Peyer's patch (tissue), 4 donors: ENCODE measurements around the gene GOLGA7B. TPM values are rescaled to one million over a fixed set of nuclear protein-coding genes. Genes with fewer than 3 reads are reported as not detected.

Experiments
- DNase-seq, 3 donors: peaks; one replicate each; pipeline ENCODE4 v3.0.0-alpha.2; 2017 to 2019
- H3K27ac ChIP-seq, 4 donors: fragments of 200-600 bp; sonication (generic); one replicate each; pipeline ENCODE4 v1.5.1; 2016 to 2019
- H3K27me3 ChIP-seq, 2 donors: fragments of 200-600 bp; sonication (generic); one replicate each; pipeline ENCODE4 v1.5.1; 2019
- H3K36me3 ChIP-seq, 3 donors: fragments of 200-600 bp; sonication (generic); one replicate each; pipeline ENCODE4 v1.5.1; 2016 to 2019
- H3K4me1 ChIP-seq, 4 donors: fragments of 200-600 bp; sonication (generic); one replicate each; pipeline ENCODE4 v1.5.1; 2016 to 2019
- H3K4me3 ChIP-seq, 4 donors: fragments of 200-600 bp; sonication (generic); 1 replicate in 3 of 4; 2 replicates in 1 of 4; pipeline ENCODE4 v1.5.1; 2016 to 2019; ENCODE audit warnings: mild to moderate bottlenecking in 1 of 4
- H3K9me3 ChIP-seq, 4 donors: fragments of 200-600 bp; sonication (generic); one replicate each; pipeline ENCODE4 v1.5.1; 2016 to 2019; ENCODE audit warnings: mild to moderate bottlenecking in 1 of 4
- POLR2A ChIP-seq, 2 donors: fragments of 450-650 bp; IDR thresholded peaks; one replicate each; pipeline ENCODE4 v1.5.1; 2017; ENCODE audit warnings: antibody characterized with exemption in 2 of 2, mild to moderate bottlenecking in 2 of 2, moderate library complexity in 2 of 2
- total RNA-seq, 4 donors: library from RNA; depleted of rRNA; stranded (reverse); fragments of >200 nt; gene quantifications; one replicate each; pipeline ENCODE4 v1.1.0, GENCODE V29; 2016
- TF ChIP-seq, protein P1 (sequence below), 6 experiments: fragments of 450-650 bp in 4 of 6; fragments of 200-600 bp in 2 of 6; sonication (generic) in 1 of 6; IDR thresholded peaks; one replicate each; pipeline ENCODE4 v1.5.1; 2017 to 2019; ENCODE audit warnings: antibody characterized with exemption in 6 of 6, mild to moderate bottlenecking in 3 of 6, moderate library complexity in 1 of 6

The GOLGA7B gene
- total RNA-seq, 4 donors from 2014 or later: 0.27 to 0.88 (median 0.79) TPM

DNA sequence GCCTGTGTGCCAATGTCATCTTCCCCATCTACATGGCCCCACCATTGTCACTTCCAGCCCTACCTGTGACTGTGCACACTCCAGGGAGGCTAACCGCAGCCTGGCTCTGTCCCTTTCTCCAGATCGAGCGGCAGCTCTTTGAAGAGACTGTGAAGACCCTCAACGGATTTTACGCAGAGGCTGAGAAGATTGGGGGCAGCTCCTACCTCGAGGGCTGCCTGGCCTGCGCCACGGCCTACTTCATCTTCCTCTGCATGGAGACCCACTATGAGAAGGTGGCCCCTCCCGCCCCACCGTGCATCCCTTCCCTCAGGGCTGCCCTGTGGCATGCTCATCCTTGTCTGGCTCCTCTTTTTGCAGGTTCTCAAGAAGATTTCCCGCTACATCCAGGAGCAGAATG, 14.2 kb downstream of the GOLGA7B start:
- Histone ChIP-seq H3K27me3 (no peaks in the 10 kb centered on the region), H3K9me3 (no peaks in the 10 kb centered on the region), H3K36me3 (no peaks in the 10 kb centered on the region), H3K4me1 (no peaks in the 10 kb centered on the region), H3K27ac (no peak overlapping the region), H3K4me3 (no peak overlapping the region)
- TF ChIP-seq, protein P1, sequence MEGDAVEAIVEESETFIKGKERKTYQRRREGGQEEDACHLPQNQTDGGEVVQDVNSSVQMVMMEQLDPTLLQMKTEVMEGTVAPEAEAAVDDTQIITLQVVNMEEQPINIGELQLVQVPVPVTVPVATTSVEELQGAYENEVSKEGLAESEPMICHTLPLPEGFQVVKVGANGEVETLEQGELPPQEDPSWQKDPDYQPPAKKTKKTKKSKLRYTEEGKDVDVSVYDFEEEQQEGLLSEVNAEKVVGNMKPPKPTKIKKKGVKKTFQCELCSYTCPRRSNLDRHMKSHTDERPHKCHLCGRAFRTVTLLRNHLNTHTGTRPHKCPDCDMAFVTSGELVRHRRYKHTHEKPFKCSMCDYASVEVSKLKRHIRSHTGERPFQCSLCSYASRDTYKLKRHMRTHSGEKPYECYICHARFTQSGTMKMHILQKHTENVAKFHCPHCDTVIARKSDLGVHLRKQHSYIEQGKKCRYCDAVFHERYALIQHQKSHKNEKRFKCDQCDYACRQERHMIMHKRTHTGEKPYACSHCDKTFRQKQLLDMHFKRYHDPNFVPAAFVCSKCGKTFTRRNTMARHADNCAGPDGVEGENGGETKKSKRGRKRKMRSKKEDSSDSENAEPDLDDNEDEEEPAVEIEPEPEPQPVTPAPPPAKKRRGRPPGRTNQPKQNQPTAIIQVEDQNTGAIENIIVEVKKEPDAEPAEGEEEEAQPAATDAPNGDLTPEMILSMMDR (IDR thresholded peaks at IDR 0.05): no peak
- no peak for TF ChIP-seq POLR2A (IDR thresholded peaks at IDR 0.05)
- no peak for DNase-seq

DNA sequence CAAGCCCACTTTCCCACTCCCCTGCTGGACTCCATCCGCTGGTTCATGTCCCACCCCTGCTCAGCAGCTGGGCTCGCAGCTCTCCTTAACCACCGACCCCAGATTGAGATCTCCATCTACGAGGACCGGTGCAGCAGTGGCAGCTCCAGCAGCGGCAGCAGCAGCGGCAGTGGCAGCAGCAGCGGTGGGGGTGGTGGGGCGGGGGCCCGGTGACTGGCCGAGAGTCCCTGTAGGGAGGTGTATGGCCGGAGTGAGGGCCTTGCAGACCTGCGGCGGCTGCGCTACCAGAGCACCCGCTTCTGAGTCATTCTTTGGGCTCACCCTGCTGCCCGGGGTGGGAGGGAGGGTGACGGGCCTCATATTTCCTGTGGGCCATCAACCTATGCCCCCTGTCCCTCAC, 15.8 kb downstream of the GOLGA7B start:
- H3K4me1 ChIP-seq: peaks cover 0 to 5% (median 5%) of the 10 kb centered on the region in 4 donors
- H3K27me3 ChIP-seq: no peaks in the 10 kb centered on the region
- DNase-seq: no peak
- no peak overlapping the region for H3K27ac ChIP-seq
- H3K9me3 ChIP-seq: no peaks in the 10 kb centered on the region
- no peak for TF ChIP-seq POLR2A (IDR thresholded peaks at IDR 0.05)
- TF ChIP-seq, protein P1 (IDR thresholded peaks at IDR 0.05): no peak
- no peak overlapping the region for H3K4me3 ChIP-seq
- H3K36me3 ChIP-seq: no peaks in the 10 kb centered on the region

DNA sequence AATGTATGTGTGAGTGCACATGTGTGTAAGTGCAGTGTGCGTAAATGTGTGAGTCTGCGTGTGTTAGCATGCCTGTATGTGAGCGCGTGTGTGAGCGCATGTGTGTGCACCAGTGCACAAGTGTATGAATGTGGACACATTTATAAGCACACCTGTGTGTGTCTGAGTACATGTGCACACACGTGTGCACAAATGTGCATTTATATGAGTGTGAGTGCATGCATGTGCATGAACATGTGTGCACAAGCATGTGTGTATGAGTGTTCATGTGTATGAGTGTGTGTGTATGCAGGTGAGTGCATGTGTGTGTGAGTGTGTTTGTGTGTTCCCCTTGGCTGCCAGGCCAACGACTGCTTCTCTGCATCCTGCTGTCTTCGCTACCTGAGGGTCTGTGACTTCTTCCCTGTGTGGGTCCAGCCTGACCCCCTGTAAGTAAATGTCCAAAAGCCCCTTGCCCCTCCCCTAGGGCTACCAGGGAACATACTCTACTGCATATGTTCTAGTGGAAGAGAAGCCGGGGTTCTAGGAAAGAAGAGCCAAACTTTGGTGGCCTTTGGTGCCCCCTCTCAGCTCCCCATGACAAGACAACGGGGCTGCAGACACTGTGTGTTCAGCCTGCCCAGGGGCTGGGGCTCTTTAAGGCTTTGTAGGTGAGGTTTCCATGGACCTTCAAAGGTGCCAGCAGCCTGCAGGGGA, 17.0 kb downstream of the GOLGA7B start:
- TF ChIP-seq, protein P1 (IDR thresholded peaks at IDR 0.05): no peak
- no peak for TF ChIP-seq POLR2A (IDR thresholded peaks at IDR 0.05)

DNA sequence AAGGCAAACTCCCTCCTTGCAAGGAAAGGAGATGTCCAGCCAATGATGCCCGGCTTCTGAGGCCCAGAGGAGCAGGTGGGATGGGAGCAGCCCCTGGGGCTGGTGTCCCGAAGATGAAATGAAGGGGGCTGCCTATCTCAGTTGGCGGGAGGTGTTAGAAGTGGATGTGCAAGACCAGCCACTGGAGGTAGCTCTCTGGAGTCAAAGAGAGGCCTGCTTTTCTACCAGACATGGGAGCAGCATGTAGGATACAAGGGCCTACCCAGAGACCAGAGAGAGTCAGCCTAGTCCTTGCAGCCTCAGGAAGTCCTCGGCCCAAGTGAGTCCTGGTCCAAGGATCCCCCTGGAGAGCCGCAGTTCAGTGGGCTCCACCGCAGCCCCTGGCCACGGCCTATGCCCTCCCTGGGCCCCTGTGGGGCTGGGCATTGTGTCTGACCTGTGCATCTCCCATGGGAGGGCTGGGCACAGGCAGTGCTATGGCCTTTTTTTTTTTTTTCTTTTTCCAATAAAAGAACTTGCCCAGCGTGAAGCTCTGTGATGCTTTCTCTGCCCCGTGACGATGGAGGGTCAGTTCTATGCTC, 17.7 kb downstream of the GOLGA7B start:
- Histone ChIP-seq H3K4me1 (peaks cover 0 to 5% (median 5%) of the 10 kb centered on the region in 4 donors), H3K27me3 (no peaks in the 10 kb centered on the region), H3K36me3 (no peaks in the 10 kb centered on the region), H3K9me3 (no peaks in the 10 kb centered on the region), H3K4me3 (no peak overlapping the region), H3K27ac (no peak overlapping the region)
- DNase-seq: no peak
- TF ChIP-seq, protein P1 (IDR thresholded peaks at IDR 0.05): no peak
- no peak for TF ChIP-seq POLR2A (IDR thresholded peaks at IDR 0.05)

More for the DNA sequence above, 17.0 kb downstream of the GOLGA7B start:
- peaks cover 0 to 5% (median 5%) of the 10 kb centered on the region in 4 donors for H3K4me1 ChIP-seq
- H3K4me3 ChIP-seq: no peak overlapping the region
- no peak overlapping the region for H3K27ac ChIP-seq
- H3K27me3 ChIP-seq: no peaks in the 10 kb centered on the region
- no peaks in the 10 kb centered on the region for H3K36me3 ChIP-seq
- no peaks in the 10 kb centered on the region for H3K9me3 ChIP-seq
- DNase-seq: no peak

DNA sequence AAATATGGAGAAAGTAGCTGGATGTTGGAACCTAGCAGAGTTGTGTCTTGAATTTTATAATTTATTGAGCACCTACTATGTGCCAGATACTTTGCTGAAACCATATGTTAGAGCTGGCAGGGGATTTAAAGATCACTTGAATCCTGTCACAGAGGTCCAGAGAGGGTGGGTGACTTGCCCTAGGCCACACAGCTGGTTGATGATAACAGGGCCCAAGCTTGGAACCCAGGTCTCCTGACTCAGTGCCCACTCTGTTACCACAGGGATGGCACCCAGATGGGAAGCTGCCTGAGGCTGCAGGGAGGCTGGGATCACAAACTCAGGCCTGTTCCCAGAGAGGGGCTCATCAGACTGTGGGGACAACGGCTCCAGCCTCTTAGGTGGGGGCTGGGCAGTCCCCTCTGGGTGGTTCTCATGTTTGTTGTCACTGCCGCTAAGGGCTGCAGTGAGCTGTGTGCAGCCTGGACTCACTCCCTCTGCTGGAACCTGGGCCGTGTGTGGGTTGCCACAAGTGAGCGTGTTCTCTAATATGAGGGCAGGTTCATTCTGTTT, 18.6 kb downstream of the GOLGA7B start:
- H3K27ac ChIP-seq: no peak overlapping the region
- no peaks in the 10 kb centered on the region for H3K36me3 ChIP-seq
- no peak overlapping the region for H3K4me3 ChIP-seq
- TF ChIP-seq, protein P1 (IDR thresholded peaks at IDR 0.05): no peak
- no peak for TF ChIP-seq POLR2A (IDR thresholded peaks at IDR 0.05)
- H3K27me3 ChIP-seq: no peaks in the 10 kb centered on the region
- peaks cover 0 to 5% (median 5%) of the 10 kb centered on the region in 4 donors for H3K4me1 ChIP-seq
- no peak for DNase-seq
- H3K9me3 ChIP-seq: no peaks in the 10 kb centered on the region
